Rectal smooth muscle tissue (tissue), 1 donor: ENCODE data around the gene PHC2.
"Not testable (repeated sequence)": the region's sequence is repeated elsewhere in the genome, so short reads cannot be mapped to it uniquely, and the experiment has no call there.

Experiments
- H3K27ac ChIP-seq: one replicate; pipeline ENCODE4 v1.7.0; 2013; ENCODE audit warnings: low read depth, low read length, inconsistent platforms
- H3K27me3 ChIP-seq: one replicate; pipeline ENCODE4 v1.7.0; 2013; ENCODE audit warnings: low read length; ENCODE audit not compliant: control insufficient read depth, insufficient read depth
- H3K36me3 ChIP-seq: one replicate; pipeline ENCODE4 v1.7.0; 2013; ENCODE audit warnings: low read length; ENCODE audit not compliant: control insufficient read depth, insufficient read depth
- H3K4me1 ChIP-seq: one replicate; pipeline ENCODE4 v1.7.0; 2013; ENCODE audit warnings: low read length; ENCODE audit not compliant: control insufficient read depth, insufficient read depth
- H3K4me3 ChIP-seq: one replicate; pipeline ENCODE4 v1.7.0; 2013; ENCODE audit warnings: low read length
- H3K9ac ChIP-seq: one replicate; pipeline ENCODE4 v1.7.0; 2013; ENCODE audit warnings: low read length

Gene PHC2

DNA sequence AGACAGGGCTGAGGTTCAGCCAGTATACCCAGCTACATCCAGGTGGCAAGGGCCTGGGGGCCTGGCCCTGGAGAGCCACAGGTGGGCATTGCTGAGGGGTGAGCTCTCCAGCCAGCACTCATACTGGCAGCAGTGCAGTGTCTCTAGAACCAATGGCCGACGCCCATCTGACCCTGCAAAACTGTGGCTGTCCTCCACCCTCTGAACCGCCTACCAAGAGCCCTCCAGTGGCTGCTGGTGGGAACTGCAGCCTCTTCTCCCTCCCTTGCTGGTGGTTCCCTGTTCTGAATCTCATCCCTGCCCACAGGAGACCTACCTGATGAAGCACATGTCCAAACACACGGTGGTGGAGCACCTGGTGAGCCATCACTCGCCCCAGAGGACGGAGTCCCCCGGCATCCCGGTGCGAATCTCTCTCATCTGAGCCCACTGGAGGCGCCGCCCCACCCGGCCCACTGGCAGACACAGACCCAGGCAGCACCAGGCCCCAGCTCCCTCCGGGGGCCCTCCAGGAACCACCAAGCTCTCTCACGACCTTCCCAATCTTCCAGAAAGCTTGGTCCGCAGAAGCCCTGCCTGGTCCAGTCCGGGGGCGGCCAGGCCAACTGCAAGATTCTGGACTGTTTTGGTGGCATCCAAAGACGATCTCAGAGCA, 132.1 kb downstream of the PHC2 start:
- no peaks in the 10 kb centered on the region for H3K27me3 ChIP-seq
- no peak overlapping the region for H3K4me3 ChIP-seq
- H3K9ac ChIP-seq = no peak overlapping the region
- H3K36me3 ChIP-seq = peaks cover 7% of the 10 kb centered on the region
- peaks cover 8% of the 10 kb centered on the region for H3K4me1 ChIP-seq
- no peak overlapping the region for H3K27ac ChIP-seq

DNA sequence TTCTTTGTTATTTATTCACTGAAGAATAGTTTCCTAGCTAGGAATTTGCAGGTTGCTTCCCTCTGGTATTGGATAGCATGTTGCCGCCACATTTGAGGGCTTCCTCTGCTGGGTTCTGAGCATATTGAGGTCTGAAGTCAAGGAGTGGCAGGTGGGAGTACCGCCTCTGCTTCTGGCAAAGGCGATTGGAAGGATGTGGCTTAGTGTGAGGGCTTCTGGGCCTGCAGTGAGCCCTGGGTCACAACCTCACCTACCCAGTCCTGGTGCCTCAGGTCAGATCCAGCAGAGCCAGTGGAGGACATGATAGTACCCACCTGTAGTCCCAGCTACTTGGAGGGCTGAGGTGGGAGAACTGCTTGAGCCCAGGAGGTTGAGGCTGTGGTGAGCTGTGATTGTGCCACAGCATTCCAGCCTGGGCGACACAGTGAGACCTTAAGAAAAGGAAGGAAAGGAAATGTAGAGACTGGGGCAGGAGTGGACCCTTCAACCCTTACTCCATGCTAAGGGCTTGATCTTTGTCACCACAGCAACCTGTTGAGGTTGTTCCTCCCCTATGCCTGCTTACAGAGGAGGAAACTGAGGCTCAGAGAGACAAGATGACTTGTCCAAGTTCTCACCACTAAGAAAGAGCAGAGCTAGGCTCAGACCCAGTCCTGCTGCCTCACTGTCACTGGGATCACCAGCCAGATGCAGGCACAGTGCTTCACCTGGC, 132.8 kb downstream of the PHC2 start:
- Histone ChIP-seq H3K9ac (no peak overlapping the region), H3K36me3 (peaks cover 7% of the 10 kb centered on the region), H3K4me1 (peaks cover 8% of the 10 kb centered on the region), H3K27me3 (no peaks in the 10 kb centered on the region), H3K4me3 (no peak overlapping the region), H3K27ac (no peak overlapping the region)

- no peaks in the 10 kb centered on the region for H3K27me3 ChIP-seq
- peaks cover 7% of the 10 kb centered on the region for H3K36me3 ChIP-seq
- H3K4me3 ChIP-seq = no peak overlapping the region
- H3K4me1 ChIP-seq = peaks cover 10% of the 10 kb centered on the region
- H3K9ac ChIP-seq = no peak overlapping the region
- no peak overlapping the region for H3K27ac ChIP-seq
Measured at GRCh38 chr1:33296824-33297223, 134.1 kb downstream of the PHC2 start.

DNA sequence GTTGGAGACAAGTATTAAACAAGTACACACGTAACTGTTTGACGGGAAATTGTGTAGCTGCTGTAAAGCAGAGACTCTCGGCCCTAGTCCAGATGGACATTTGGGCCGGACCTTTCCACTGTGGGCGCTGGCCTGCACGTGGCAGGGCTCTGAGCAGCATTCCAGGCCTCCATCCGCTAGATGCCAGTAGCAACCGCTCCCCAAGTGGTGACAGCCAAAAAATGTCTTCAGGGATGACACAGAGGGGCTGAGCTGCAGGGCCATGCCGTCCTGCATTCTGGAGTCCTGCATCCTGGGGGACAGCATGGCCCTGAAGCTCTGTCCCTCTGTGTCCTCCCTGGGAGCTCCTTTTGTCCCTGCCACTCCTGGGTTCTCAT, 134.8 kb downstream of the PHC2 start:
- Histone ChIP-seq H3K27ac (no peak overlapping the region), H3K9ac (no peak overlapping the region), H3K27me3 (no peaks in the 10 kb centered on the region), H3K4me1 (peaks cover 8% of the 10 kb centered on the region), H3K4me3 (no peak overlapping the region), H3K36me3 (peaks cover 7% of the 10 kb centered on the region)

- H3K9ac ChIP-seq = no peak overlapping the region
Measured at GRCh38 chr1:33295450-33296081, 135.3 kb downstream of the PHC2 start.

DNA sequence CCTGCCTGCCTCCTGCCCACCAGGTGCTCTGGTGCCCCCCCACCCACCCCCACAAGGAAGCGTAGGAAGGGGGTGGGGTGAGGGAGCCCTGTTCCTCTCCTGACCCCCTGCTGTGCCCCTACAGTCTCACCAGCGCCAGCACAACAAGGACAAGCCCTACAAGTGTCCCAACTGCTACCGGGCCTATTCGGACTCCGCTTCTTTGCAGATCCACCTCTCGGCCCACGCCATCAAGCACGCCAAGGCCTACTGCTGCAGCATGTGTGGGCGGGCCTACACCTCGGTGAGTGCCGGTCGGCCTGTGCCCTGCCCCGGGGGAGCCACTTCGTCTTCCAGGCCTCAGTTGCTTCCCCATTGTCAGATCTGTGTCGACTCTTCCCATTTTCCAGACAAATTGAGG, 135.9 kb downstream of the PHC2 start:
- Histone ChIP-seq H3K27ac (no peak overlapping the region), H3K4me3 (no peak overlapping the region), H3K36me3 (peaks cover 7% of the 10 kb centered on the region), H3K4me1 (peaks cover 2% of the 10 kb centered on the region), H3K27me3 (no peaks in the 10 kb centered on the region), H3K9ac (no peak overlapping the region)

More at GRCh38 chr1:33295450-33296081, 135.3 kb downstream of the PHC2 start:
- no peak overlapping the region for H3K27ac ChIP-seq
- H3K4me1 ChIP-seq = peaks cover 3% of the 10 kb centered on the region
- peaks cover 7% of the 10 kb centered on the region for H3K36me3 ChIP-seq
- H3K4me3 ChIP-seq = no peak overlapping the region
- H3K27me3 ChIP-seq = no peaks in the 10 kb centered on the region

DNA sequence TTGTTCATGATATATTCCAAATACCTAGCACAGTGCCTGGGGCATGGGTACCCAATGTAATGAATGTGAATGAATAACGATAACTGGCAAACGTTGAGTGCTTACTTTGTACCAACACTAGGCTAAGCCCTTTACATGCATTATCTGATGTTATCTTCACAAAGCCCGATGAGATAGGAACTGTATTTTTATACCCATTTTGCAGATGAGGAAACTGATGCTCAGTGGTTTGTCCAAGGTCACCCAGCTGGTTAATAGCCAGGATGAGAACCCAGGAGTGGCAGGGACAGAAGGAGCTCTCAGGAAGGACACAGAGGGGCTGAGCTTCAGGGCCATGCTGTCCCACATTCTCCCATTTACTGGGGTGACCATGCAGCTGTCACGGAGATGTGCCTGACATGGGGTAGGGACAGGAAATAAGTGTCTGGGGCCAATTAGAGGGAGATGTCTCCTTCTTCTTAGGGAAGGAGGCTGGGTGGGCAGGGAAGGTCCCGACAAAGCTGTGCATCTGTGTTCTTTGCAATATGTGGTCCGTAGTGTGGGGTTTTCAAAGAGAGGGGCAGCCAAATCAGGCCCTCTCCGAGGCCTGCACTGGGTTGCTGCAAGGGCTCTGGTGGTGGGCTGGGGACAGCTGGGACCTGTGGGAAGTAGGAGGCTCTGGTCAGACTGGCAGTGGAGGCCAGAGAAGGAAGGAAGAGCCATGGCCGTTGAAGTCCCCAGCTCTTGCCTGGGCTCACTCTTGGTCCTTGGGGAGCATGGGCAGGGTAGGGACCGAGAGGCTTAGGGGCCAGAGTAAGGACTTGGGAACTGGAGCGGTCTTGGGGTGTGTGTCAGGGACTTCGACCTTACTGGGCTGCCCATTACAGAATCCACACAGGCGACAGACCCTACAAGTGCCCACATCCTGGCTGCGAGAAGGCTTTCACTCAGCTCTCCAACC, 136.6 kb downstream of the PHC2 start:
- peaks cover 2% of the 10 kb centered on the region for H3K4me1 ChIP-seq
- no peak overlapping the region for H3K27ac ChIP-seq
- no peaks in the 10 kb centered on the region for H3K27me3 ChIP-seq
- H3K36me3 ChIP-seq = peaks cover 7% of the 10 kb centered on the region
- no peak overlapping the region for H3K9ac ChIP-seq
- no peak overlapping the region for H3K4me3 ChIP-seq

DNA sequence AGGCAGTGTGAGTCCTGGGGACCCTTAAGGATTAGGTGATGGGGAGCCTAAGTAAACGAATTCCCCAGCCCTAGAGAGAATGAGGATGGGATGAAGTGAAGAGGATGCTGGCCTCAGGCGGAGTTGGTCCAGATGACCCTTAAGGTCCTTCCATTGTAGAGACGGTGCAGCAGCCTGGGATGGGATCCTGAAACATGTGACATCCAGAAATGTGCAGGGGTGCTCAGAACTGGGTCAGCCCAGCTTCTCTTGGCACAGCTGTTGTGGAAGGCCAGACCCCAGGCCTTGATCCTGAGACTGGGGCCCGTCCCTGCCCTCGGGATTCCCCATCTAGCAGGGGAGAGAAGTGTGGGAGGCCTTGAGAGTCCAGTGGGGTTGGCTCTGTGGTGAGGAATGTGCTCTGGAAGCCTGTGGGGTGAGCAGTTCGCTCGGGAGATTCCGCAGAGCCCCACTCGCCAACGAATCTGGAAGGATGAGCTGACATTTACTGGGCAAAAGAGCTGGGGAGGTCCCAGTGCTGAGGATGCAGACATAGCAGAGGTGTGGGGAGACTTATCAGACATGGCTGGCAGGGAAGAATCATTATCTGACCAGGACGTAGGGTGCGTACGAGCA, 138.1 kb downstream of the PHC2 start:
- no peak overlapping the region for H3K9ac ChIP-seq
- no peaks in the 10 kb centered on the region for H3K27me3 ChIP-seq
- no peak overlapping the region for H3K27ac ChIP-seq
- no peak overlapping the region for H3K4me3 ChIP-seq
- peaks cover 7% of the 10 kb centered on the region for H3K36me3 ChIP-seq
- H3K4me1 ChIP-seq = peaks cover 2% of the 10 kb centered on the region

DNA sequence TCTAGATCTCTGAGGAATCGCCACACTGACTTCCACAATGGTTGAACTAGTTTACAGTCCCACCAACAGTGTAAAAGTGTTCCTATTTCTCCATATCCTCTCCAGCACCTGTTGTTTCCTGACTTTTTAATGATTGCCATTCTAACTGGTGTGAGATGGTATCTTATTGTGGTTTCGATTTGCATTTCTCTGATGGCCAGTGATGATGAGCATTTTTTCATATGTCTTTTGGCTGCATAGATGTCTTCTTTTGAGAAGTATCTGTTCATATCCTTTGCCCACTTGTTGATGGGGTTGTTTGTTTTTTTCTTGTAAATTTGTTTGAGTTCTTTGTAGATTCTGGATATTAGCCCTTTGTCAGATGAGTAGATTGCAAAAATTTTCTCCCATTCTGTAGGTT, 140.3 kb downstream of the PHC2 start:
- H3K9ac ChIP-seq, H3K4me3 ChIP-seq, H3K27me3 ChIP-seq, H3K36me3 ChIP-seq, H3K4me1 ChIP-seq, H3K27ac ChIP-seq: not testable (repeated sequence)

DNA sequence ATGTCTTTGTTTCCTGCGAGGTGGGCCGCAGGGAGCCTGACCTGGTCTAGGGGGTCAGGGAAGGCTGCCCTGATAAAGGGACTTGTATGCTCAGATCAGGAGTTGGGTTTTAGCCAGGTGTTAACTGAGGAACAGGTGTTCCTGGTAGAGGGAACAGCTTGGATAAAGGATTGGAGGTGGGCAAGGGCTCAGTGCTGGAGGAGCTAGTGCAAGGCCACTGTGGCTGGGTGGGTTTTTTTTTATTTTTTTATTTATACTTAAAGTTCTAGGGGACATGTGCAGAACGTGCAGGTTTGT, 141.1 kb downstream of the PHC2 start:
- Histone ChIP-seq H3K4me1 (peaks cover 2% of the 10 kb centered on the region), H3K9ac (no peak overlapping the region), H3K27me3 (no peaks in the 10 kb centered on the region), H3K27ac (no peak overlapping the region), H3K36me3 (peaks cover 8% of the 10 kb centered on the region), H3K4me3 (no peak overlapping the region)

- Histone ChIP-seq H3K4me3 (no peak overlapping the region), H3K27me3 (no peaks in the 10 kb centered on the region), H3K9ac (no peak overlapping the region), H3K27ac (no peak overlapping the region), H3K36me3 (peaks cover 6% of the 10 kb centered on the region), H3K4me1 (peaks cover 2% of the 10 kb centered on the region)
Measured at GRCh38 chr1:33288976-33289857, 141.7 kb downstream of the PHC2 start.
